Liver (tissue), 3 donors: Measurements from ENCODE around the gene DMAC2L.

Source experiments
- EGR1 ChIP-seq, 2 donors: IDR thresholded peaks; 2 replicates each; pipeline ENCODE4 v1.6.1; 2016 to 2018; ENCODE audit warnings: antibody characterized with exemption in 2 of 2, low read depth in 2 of 2
- FOXA1 ChIP-seq: IDR thresholded peaks from 2 replicates; pipeline ENCODE4 v1.6.1; 2016; ENCODE audit warnings: antibody characterized with exemption
- GABPA ChIP-seq, 2 donors: IDR thresholded peaks in 1 of 2; conservative IDR thresholded peaks in 1 of 2; 2 replicates each; pipeline ENCODE4 v1.6.1; 2016; ENCODE audit warnings: antibody characterized with exemption in 2 of 2, mild to moderate bottlenecking in 1 of 2, moderate library complexity in 1 of 2
- HNF4G ChIP-seq: IDR thresholded peaks from 2 replicates; pipeline ENCODE4 v1.6.1; 2016; ENCODE audit warnings: antibody characterized with exemption
- JUND ChIP-seq, 2 donors: IDR thresholded peaks; 2 replicates each; pipeline ENCODE4 v1.6.1; 2016; ENCODE audit warnings: antibody characterized with exemption in 2 of 2
- RAD21 ChIP-seq, 2 donors: IDR thresholded peaks; 2 replicates each; pipeline ENCODE4 v1.6.1; 2016; ENCODE audit warnings: antibody characterized with exemption in 2 of 2, mild to moderate bottlenecking in 2 of 2
- RXRA ChIP-seq, 2 donors: IDR thresholded peaks; 2 replicates each; pipeline ENCODE4 v1.6.1; 2017 to 2018; ENCODE audit warnings: antibody characterized with exemption in 2 of 2, mild to moderate bottlenecking in 1 of 2
- SP1 ChIP-seq: IDR thresholded peaks from 2 replicates; pipeline ENCODE4 v1.6.1; 2018; ENCODE audit warnings: antibody characterized with exemption, mild to moderate bottlenecking
- TAF1 ChIP-seq: conservative IDR thresholded peaks from 2 replicates; pipeline ENCODE4 v1.6.1; 2016; ENCODE audit warnings: antibody characterized with exemption, mild to moderate bottlenecking
- YY1 ChIP-seq: IDR thresholded peaks from 2 replicates; pipeline ENCODE4 v1.6.1; 2016; ENCODE audit warnings: antibody characterized with exemption, mild to moderate bottlenecking
- TF ChIP-seq, protein P1 (sequence below): fragments of 150-350 bp; IDR thresholded peaks from 2 replicates; pipeline ENCODE4 v1.5.1; 2017; ENCODE audit warnings: improper control_type of control experiment, low read depth, low read length; ENCODE audit not compliant: missing input control
- TF ChIP-seq, protein P2 (sequence below): IDR thresholded peaks from 2 replicates; pipeline ENCODE4 v1.6.1; 2016; ENCODE audit warnings: antibody characterized with exemption, mild to moderate bottlenecking
- TF ChIP-seq, protein P3 (sequence below): IDR thresholded peaks from 2 replicates; pipeline ENCODE4 v1.6.1; 2016; ENCODE audit warnings: antibody characterized with exemption
- TF ChIP-seq, protein P4 (sequence below): IDR thresholded peaks from 2 replicates; pipeline ENCODE4 v1.6.1; 2016; ENCODE audit warnings: antibody characterized with exemption
- donor health status: healthy.
- donor health status: healthy.

DNA sequence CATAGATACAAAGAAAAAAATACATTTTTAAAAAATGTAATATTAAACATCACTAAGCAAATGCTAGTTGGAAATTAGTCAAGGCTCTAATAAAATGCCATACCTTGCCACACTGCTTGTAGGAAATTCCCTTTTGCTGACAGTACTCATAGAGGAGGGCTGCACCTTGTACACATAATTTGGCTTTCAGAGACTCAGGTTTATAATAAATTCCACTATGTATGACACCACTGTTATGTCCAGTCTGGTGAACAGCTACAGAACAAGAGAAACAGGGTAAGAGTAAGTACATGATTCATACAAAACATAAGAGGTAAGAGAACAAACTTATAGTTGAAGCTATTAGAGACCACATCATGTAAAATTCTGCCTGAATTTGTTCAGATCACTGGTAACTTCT is 10.2 kb upstream of the DMAC2L start:
- TF ChIP-seq, protein P1, sequence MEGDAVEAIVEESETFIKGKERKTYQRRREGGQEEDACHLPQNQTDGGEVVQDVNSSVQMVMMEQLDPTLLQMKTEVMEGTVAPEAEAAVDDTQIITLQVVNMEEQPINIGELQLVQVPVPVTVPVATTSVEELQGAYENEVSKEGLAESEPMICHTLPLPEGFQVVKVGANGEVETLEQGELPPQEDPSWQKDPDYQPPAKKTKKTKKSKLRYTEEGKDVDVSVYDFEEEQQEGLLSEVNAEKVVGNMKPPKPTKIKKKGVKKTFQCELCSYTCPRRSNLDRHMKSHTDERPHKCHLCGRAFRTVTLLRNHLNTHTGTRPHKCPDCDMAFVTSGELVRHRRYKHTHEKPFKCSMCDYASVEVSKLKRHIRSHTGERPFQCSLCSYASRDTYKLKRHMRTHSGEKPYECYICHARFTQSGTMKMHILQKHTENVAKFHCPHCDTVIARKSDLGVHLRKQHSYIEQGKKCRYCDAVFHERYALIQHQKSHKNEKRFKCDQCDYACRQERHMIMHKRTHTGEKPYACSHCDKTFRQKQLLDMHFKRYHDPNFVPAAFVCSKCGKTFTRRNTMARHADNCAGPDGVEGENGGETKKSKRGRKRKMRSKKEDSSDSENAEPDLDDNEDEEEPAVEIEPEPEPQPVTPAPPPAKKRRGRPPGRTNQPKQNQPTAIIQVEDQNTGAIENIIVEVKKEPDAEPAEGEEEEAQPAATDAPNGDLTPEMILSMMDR: no peak
- TF ChIP-seq JUND (IDR thresholded peaks at IDR 0.05) (no peak), YY1 (no peak), EGR1 (IDR thresholded peaks at IDR 0.05; ENCODE audit: low read depth in 2 of 2) (no peak), HNF4G (no peak), TAF1 (no peak), RAD21 (IDR thresholded peaks at IDR 0.05) (no peak), RXRA (IDR thresholded peaks at IDR 0.05) (no peak), SP1 (no peak), GABPA (IDR thresholded peaks at IDR 0.05 in 1 of 2, conservative IDR thresholded peaks at IDR 0.05 in 1 of 2) (no peak), FOXA1 (no peak)
- TF ChIP-seq, protein P2, sequence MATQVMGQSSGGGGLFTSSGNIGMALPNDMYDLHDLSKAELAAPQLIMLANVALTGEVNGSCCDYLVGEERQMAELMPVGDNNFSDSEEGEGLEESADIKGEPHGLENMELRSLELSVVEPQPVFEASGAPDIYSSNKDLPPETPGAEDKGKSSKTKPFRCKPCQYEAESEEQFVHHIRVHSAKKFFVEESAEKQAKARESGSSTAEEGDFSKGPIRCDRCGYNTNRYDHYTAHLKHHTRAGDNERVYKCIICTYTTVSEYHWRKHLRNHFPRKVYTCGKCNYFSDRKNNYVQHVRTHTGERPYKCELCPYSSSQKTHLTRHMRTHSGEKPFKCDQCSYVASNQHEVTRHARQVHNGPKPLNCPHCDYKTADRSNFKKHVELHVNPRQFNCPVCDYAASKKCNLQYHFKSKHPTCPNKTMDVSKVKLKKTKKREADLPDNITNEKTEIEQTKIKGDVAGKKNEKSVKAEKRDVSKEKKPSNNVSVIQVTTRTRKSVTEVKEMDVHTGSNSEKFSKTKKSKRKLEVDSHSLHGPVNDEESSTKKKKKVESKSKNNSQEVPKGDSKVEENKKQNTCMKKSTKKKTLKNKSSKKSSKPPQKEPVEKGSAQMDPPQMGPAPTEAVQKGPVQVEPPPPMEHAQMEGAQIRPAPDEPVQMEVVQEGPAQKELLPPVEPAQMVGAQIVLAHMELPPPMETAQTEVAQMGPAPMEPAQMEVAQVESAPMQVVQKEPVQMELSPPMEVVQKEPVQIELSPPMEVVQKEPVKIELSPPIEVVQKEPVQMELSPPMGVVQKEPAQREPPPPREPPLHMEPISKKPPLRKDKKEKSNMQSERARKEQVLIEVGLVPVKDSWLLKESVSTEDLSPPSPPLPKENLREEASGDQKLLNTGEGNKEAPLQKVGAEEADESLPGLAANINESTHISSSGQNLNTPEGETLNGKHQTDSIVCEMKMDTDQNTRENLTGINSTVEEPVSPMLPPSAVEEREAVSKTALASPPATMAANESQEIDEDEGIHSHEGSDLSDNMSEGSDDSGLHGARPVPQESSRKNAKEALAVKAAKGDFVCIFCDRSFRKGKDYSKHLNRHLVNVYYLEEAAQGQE: no peak
- TF ChIP-seq, protein P3, sequence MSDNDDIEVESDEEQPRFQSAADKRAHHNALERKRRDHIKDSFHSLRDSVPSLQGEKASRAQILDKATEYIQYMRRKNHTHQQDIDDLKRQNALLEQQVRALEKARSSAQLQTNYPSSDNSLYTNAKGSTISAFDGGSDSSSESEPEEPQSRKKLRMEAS: no peak
- TF ChIP-seq, protein P4, sequence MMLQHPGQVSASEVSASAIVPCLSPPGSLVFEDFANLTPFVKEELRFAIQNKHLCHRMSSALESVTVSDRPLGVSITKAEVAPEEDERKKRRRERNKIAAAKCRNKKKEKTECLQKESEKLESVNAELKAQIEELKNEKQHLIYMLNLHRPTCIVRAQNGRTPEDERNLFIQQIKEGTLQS: no peak
